ENCODE results near the gene TMEM233.

- TF ChIP-seq, protein P1, sequence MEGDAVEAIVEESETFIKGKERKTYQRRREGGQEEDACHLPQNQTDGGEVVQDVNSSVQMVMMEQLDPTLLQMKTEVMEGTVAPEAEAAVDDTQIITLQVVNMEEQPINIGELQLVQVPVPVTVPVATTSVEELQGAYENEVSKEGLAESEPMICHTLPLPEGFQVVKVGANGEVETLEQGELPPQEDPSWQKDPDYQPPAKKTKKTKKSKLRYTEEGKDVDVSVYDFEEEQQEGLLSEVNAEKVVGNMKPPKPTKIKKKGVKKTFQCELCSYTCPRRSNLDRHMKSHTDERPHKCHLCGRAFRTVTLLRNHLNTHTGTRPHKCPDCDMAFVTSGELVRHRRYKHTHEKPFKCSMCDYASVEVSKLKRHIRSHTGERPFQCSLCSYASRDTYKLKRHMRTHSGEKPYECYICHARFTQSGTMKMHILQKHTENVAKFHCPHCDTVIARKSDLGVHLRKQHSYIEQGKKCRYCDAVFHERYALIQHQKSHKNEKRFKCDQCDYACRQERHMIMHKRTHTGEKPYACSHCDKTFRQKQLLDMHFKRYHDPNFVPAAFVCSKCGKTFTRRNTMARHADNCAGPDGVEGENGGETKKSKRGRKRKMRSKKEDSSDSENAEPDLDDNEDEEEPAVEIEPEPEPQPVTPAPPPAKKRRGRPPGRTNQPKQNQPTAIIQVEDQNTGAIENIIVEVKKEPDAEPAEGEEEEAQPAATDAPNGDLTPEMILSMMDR (IDR thresholded peaks at IDR 0.05), result no peak
- no peak for TF ChIP-seq POLR2A (IDR thresholded peaks at IDR 0.05)
Measured at GRCh38 chr12:119686776-119687175, 93.2 kb downstream of the TMEM233 start.
